Glomerular endothelial cell (primary cell): ENCODE data around the gene SERPINB6. TPM values are rescaled to one million over a fixed set of nuclear protein-coding genes. Genes with fewer than 3 reads are reported as not detected.
"Not testable (repeated sequence)": the region's sequence is repeated elsewhere in the genome, so short reads cannot be mapped to it uniquely, and the experiment has no call there.

Source experiments
- DNase-seq: peaks from one replicate; pipeline ENCODE4 v3.0.0-alpha.2; 2011; ENCODE audit warnings: low read depth, low spot score; ENCODE audit errors: extremely low read depth
- total RNA-seq: library from RNA; depleted of rRNA; stranded (reverse); fragments of >200 nt; gene quantifications from 2 replicates; pipeline ENCODE4 v1.2.3, GENCODE V29; 2015

The SERPINB6 gene
- total RNA-seq, 1 donor from 2014 or later, result 202 TPM

- no peak for DNase-seq
These were observed 54.3 kb downstream of the SERPINB6 start for GRCh38 chr6:2917065-2917464.

GRCh38 chr6:2916158-2916925, 55.0 kb downstream of the SERPINB6 start:
- DNase-seq, result no peak

DNA sequence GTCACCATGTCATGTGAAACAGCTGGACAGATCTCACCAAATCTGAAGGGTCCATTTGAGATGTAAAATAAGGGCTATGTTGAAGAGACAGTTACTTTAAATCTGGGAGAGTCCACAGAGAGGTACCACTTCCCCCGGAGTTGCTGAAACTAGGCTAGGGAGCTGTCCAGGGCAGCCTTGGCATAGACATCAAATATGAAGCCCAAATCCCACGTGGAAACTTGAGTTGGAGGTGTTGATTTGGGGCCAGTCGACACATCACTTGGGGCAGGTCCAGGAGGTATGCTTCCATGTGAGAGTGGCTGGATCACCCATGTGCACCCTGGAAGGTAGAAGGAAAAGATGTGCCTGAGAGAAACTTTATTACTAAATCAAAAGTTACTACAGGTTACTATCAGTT, 56.2 kb downstream of the SERPINB6 start:
- DNase-seq, result no peak

DNA sequence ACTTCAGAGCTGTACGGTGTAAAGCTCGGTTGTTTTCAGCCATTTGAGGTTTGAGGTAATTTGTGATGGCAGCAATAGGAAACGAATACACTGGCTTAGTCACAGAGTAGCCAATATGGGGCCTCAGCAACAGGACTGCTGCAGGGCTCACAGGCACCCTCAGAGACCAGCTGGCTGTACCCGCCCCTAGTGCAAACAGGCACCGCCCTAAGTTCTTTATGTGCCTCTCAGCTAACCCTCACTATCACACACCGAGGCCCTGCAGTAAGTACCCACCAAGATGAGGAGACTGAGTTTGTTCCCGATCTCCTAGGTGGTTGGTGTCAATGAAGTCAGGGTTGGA, 57.1 kb downstream of the SERPINB6 start:
- DNase-seq, result no peak

- no peak for DNase-seq
These were observed 57.6 kb downstream of the SERPINB6 start for GRCh38 chr6:2913621-2914317.

DNA sequence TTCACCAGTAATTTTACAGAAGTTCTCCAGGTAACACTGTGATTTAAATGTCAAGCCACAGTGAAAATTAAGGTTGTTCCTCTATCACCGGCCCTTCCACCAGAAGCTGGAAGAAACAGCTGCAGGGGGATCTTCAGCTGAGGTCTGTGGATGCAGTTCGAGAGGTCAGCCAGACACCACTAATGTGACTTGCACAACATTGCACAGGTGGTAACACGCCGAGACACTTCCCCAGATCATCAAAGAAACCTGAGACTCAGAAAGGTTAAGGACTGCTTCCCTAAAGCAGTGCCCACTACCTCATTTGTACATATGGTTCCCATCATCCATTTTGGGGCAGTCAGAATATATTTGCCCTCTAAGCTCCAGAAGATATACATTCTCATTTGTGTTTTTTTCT, 60.2 kb downstream of the SERPINB6 start:
- DNase-seq, result no peak

GRCh38 chr6:2909718-2910117, 61.6 kb downstream of the SERPINB6 start:
- no peak for DNase-seq

- not testable (repeated sequence) for DNase-seq
These were observed 62.2 kb downstream of the SERPINB6 start for GRCh38 chr6:2909051-2909606.

DNA sequence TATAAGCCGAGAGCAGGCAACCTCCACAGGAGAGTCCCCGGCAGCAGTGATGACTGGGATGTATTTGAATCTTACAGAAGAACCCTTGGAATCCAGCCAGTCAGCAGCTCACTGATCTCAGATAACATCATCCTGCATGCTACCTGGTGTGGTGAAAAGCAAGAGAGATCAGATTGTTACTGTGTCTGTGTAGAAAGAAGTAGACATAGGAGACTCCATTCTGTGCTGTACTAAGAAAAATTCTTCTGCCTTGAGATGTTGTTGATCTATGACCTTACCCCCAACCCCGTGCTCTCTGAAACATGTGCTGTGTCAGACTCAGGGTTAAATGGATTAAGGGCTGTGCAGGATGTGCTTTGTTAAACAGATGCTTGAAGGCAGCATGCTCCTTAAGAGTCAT, 62.9 kb downstream of the SERPINB6 start:
- DNase-seq, result not testable (repeated sequence)

GRCh38 chr6:2903411-2904185, 67.8 kb downstream of the SERPINB6 start:
- DNase-seq, result not testable (repeated sequence)

DNA sequence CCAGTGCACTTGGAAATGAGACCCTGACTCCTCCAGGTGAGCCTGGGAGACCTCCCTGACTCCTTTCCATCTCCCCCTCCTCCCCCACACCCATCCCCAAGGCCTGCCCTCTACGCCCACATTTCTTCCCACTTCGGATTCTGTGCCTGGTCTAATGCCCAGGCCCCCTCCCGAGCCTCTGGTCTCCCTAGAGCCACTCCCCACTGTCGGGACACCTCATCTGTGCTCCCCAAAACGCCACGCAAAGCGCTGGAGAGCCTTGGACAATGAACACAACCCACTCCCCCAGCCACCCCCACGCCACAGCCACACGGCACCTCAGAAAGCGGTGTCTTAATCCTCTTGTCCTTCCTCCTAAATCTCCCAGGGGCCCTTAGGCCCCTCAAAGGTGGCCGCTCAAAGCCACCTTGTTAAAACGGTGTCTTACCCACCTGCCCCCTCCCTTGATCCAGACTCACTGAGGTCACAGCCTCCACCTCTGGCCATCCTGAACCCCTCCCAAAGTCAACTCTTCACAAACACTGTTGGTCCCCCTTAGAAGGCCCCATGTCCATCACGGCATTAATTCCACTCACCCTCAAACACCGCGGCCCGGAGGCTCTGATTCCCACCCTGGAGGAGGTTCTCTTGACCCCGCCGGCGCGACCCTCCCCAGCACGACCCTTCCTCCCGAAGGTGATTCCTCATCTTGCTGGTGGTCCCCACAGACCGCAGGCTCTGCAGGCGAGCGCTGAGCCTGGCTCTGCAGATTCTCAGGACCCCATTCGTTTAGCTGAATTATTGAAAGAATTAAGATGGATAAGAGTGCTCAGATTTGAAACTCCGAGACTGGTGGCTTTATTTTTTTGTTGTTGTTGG, 69.5 kb downstream of the SERPINB6 start:
- DNase-seq, result not testable (repeated sequence)

- no peak for DNase-seq
These were observed 70.3 kb downstream of the SERPINB6 start for GRCh38 chr6:2900821-2901644.

GRCh38 chr6:2900221-2900807, 71.1 kb downstream of the SERPINB6 start:
- no peak for DNase-seq

DNA sequence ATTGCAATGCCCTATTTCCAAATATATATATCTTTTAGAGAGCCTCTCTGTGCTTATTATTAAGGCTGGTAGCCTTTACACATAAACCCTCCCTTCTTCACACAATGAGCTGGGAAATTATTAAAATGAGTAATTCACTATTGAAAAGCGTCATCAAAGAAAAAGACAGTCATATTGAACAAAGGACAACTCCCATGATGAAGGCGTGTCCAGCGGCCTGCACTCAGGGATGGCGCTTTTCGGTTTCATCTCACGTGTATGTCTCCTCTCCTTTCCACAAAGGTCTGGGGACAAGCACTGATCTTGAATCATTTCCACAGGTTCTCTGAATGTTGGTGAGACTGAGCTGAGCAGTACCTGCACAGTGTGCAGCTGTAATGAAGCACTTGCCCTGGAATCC, 71.8 kb downstream of the SERPINB6 start:
- DNase-seq, result no peak

Other genes starting within 250 kb of the SERPINB6 start
- gene MYLK4, start 220.6 kb downstream of the SERPINB6 start, total RNA-seq, result 0.35 and 0.44 TPM in 2 replicates
- gene WRNIP1, start 206.2 kb downstream of the SERPINB6 start, total RNA-seq, result 57.6 and 71.6 TPM in 2 replicates
- 25.0 and 34.7 TPM in 2 replicates for gene SERPINB1, start 129.7 kb downstream of the SERPINB6 start, total RNA-seq
- gene SERPINB9, start 68.3 kb downstream of the SERPINB6 start, total RNA-seq, result 97.6 and 146 TPM in 2 replicates
- gene NQO2, start 28.3 kb upstream of the SERPINB6 start, total RNA-seq, result 21.6 and 22.1 TPM in 2 replicates
- gene RIPK1, start 96.9 kb upstream of the SERPINB6 start, total RNA-seq, result 24.0 and 32.7 TPM in 2 replicates
- gene BPHL, start 147.1 kb upstream of the SERPINB6 start, total RNA-seq, result 18.0 and 18.3 TPM in 2 replicates
- 238 and 260 TPM in 2 replicates for gene TUBB2A, start 186.0 kb upstream of the SERPINB6 start, total RNA-seq